Gastrocnemius medialis (tissue), 4 donors: ENCODE measurements around the gene MAN1B1. TPM values are rescaled to one million over a fixed set of nuclear protein-coding genes. Genes with fewer than 3 reads are reported as not detected.

Experiments
- ATAC-seq, 2 donors: fragments of 150-250 bp; one replicate each; pipeline ENCODE4 v1.9.1; 2016
- DNase-seq, 2 donors: peaks; one replicate each; pipeline ENCODE4 v3.0.0-alpha.2; 2019
- H3K27ac ChIP-seq, 4 donors: fragments of 200-600 bp; sonication (generic); 1 replicate in 1 of 4; 2 replicates in 3 of 4; pipeline ENCODE4 v1.5.1; 2016 to 2018; ENCODE audit warnings: mild to moderate bottlenecking in 2 of 4, moderate library complexity in 1 of 4
- H3K27me3 ChIP-seq, 3 donors: fragments of 200-600 bp; sonication (generic) in 2 of 3; 1 replicate in 1 of 3; 2 replicates in 2 of 3; pipeline versions ENCODE4 v1.5.1 to v1.6.0; 2016 to 2019; ENCODE audit warnings: mild to moderate bottlenecking in 1 of 3, moderate library complexity in 1 of 3
- H3K36me3 ChIP-seq, 2 donors: fragments of 200-600 bp; sonication (generic) in 1 of 2; one replicate each; pipeline ENCODE4 v1.5.1; 2017 to 2018
- H3K4me1 ChIP-seq, 2 donors: fragments of 200-600 bp; sonication (generic) in 1 of 2; one replicate each; pipeline ENCODE4 v1.5.1; 2016 to 2017; ENCODE audit warnings: mild to moderate bottlenecking in 2 of 2
- H3K4me3 ChIP-seq, 4 donors: fragments of 200-600 bp; sonication (generic) in 3 of 4; 1 replicate in 1 of 4; 2 replicates in 3 of 4; pipeline ENCODE4 v1.5.1; 2016 to 2019; ENCODE audit warnings: mild to moderate bottlenecking in 2 of 4
- H3K9me3 ChIP-seq, 3 donors: fragments of 200-600 bp; sonication (generic) in 2 of 3; 1 replicate in 1 of 3; 2 replicates in 2 of 3; pipeline ENCODE4 v1.5.1; 2016 to 2019
- POLR2A ChIP-seq, 2 donors: fragments of 450-650 bp; IDR thresholded peaks; one replicate each; pipeline ENCODE4 v1.6.1; 2017; ENCODE audit warnings: antibody characterized with exemption in 2 of 2, mild to moderate bottlenecking in 2 of 2, moderate library complexity in 2 of 2
- in situ Hi-C, 4 donors: fragments of 200-750 bp; cut with MboI; loops; one replicate each; pipeline versions ENCODE4 v1.15.0 to v1.8.0; 2017; ENCODE audit warnings: low sequenced_read_pairs in 4 of 4
- intact Hi-C: fragments of 100-400 bp; cut with DNase I; formaldehyde crosslinking; loops from one replicate; pipeline ENCODE4 v1.15.1; 2023; ENCODE audit warnings: low total_unique reads
- total RNA-seq, 4 donors: library from RNA; depleted of rRNA; stranded (reverse); fragments of >200 nt; gene quantifications; one replicate each; pipeline versions ENCODE4 v1.1.0 to v1.2.3, GENCODE V29; 2016
- TF ChIP-seq, protein P1 (sequence below), 5 experiments: fragments of 450-650 bp in 3 of 5; fragments of 200-600 bp in 2 of 5; sonication (generic) in 2 of 5; IDR thresholded peaks in 4 of 5; conservative IDR thresholded peaks in 1 of 5; 1 replicate in 4 of 5; 2 replicates in 1 of 5; pipeline ENCODE4 v1.5.1; 2016 to 2019; ENCODE audit warnings: antibody characterized with exemption in 5 of 5, mild to moderate bottlenecking in 3 of 5, moderate library complexity in 3 of 5

Gene MAN1B1
- total RNA-seq, 4 donors from 2014 or later, result 15.9 to 31.9 (median 21.1) TPM

GRCh38 chr9:137113385-137114159, 26.8 kb downstream of the MAN1B1 start:
- Histone ChIP-seq H3K27me3 (no peaks in the 10 kb centered on the region), H3K4me1 (peaks cover 6 to 9% of the 10 kb centered on the region in 2 donors), H3K4me3 (peak overlapping the region in 2 of 4 donors; percentile 31 to 76), H3K9me3 (no peaks in the 10 kb centered on the region), H3K36me3 (peaks cover 0 to 40% of the 10 kb centered on the region in 2 donors), H3K27ac (no peak overlapping the region)
- TF ChIP-seq, protein P1, sequence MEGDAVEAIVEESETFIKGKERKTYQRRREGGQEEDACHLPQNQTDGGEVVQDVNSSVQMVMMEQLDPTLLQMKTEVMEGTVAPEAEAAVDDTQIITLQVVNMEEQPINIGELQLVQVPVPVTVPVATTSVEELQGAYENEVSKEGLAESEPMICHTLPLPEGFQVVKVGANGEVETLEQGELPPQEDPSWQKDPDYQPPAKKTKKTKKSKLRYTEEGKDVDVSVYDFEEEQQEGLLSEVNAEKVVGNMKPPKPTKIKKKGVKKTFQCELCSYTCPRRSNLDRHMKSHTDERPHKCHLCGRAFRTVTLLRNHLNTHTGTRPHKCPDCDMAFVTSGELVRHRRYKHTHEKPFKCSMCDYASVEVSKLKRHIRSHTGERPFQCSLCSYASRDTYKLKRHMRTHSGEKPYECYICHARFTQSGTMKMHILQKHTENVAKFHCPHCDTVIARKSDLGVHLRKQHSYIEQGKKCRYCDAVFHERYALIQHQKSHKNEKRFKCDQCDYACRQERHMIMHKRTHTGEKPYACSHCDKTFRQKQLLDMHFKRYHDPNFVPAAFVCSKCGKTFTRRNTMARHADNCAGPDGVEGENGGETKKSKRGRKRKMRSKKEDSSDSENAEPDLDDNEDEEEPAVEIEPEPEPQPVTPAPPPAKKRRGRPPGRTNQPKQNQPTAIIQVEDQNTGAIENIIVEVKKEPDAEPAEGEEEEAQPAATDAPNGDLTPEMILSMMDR (IDR thresholded peaks at IDR 0.05 in 4 of 5, conservative IDR thresholded peaks at IDR 0.05 in 1 of 5), result no peak
- TF ChIP-seq POLR2A (IDR thresholded peaks at IDR 0.05), result no peak
- ATAC-seq (no peak), DNase-seq (no peak)
- in situ Hi-C loops, result loop anchor here in 2 of 4 donors (10.0 kb wide), 1 partner anchor 121 kb away; the partner anchor contains the start of gene SLC34A3 (in 2 of the 2)
- intact Hi-C loops, result loop anchor here (2.0 kb wide), 1 partner anchor 27 kb away; the partner anchor contains the start of gene MAN1B1

DNA sequence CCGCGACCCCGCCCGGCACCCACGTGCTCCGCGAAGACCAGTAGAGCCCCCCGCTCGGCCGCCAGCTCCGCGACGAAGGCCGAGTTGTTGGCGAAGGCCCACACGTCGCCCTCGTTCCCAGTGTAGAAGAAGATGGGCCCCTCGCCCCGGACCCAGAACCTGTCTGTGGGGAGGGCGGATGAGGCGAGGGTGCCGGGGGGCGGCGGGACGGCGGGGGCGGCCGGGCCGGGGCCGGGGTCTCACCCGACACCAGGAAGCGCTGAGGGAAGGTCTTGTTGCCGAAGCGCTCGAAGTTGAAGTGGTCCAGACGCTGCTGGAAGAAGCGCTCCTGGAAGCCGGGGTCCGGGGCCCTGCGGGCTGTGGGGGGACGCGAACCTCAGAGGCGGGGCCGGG, 27.4 kb downstream of the MAN1B1 start:
- intact Hi-C loops, result loop anchor here (2.0 kb wide), 1 partner anchor 27 kb away; the partner anchor contains the start of gene MAN1B1
- Histone ChIP-seq H3K27ac (peak overlapping the region; percentile 50 to 72 (median 64)), H3K36me3 (peaks cover 0 to 33% of the 10 kb centered on the region in 2 donors), H3K4me1 (peaks cover 6 to 9% of the 10 kb centered on the region in 2 donors), H3K4me3 (peak overlapping the region; percentile 76 to 97 (median 92)), H3K9me3 (no peaks in the 10 kb centered on the region), H3K27me3 (no peaks in the 10 kb centered on the region)
- ATAC-seq (peak; percentile 6 to 44), DNase-seq (no peak)
- no peak for TF ChIP-seq POLR2A (IDR thresholded peaks at IDR 0.05)
- TF ChIP-seq, protein P1 (IDR thresholded peaks at IDR 0.05 in 4 of 5, conservative IDR thresholded peaks at IDR 0.05 in 1 of 5), result no peak
- in situ Hi-C loops, result loop anchor here in 2 of 4 donors (10.0 kb wide), 1 partner anchor 121 kb away; the partner anchor contains the start of gene SLC34A3 (in 2 of the 2)

- H3K27me3 ChIP-seq, result no peaks in the 10 kb centered on the region
- TF ChIP-seq, protein P1 (IDR thresholded peaks at IDR 0.05 in 4 of 5, conservative IDR thresholded peaks at IDR 0.05 in 1 of 5), result peak in 1 of 5 experiments; percentile 22
- TF ChIP-seq POLR2A (IDR thresholded peaks at IDR 0.05), result peak; percentile 51 to 52
- peak within 1 kb of the TSS; percentile 50 to 72 (median 64) for H3K27ac ChIP-seq
- intact Hi-C loops, result loop anchor here (1.0 to 2.0 kb wide), 2 partner anchors 28 to 73 kb away; partner anchors contain the start of genes ANAPC2, MAN1B1 and SSNA1
- peak; percentile 53 to 67 for DNase-seq
- in situ Hi-C loops, result loop anchor here in 2 of 4 donors (10.0 kb wide), 1 partner anchor 120 kb away; the partner anchor contains the start of gene SLC34A3 (in 2 of the 2)
- ATAC-seq, result peak; percentile 91 to 93
- peaks cover 6 to 9% of the 10 kb centered on the region in 2 donors for H3K4me1 ChIP-seq
- peaks cover 0 to 27% of the 10 kb centered on the region in 2 donors for H3K36me3 ChIP-seq
- peak within 1 kb of the TSS; percentile 76 to 97 (median 92) for H3K4me3 ChIP-seq
- H3K9me3 ChIP-seq, result no peaks in the 10 kb centered on the region
Observed at GRCh38 chr9:137114613-137115393, 28.0 kb downstream of the MAN1B1 start, which contains the start of gene DPP7. Gene DPP7 (minus strand): TSS chr9:137114733. CDS start chr9:137114713, 20 bp downstream.

- ATAC-seq (no peak), DNase-seq (no peak)
- Histone ChIP-seq H3K27ac (no peak overlapping the region), H3K4me3 (peak overlapping the region in 3 of 4 donors; percentile 76 to 97 (median 87)), H3K27me3 (no peaks in the 10 kb centered on the region), H3K9me3 (no peaks in the 10 kb centered on the region), H3K4me1 (peaks cover 6 to 9% of the 10 kb centered on the region in 2 donors), H3K36me3 (peaks cover 0 to 20% of the 10 kb centered on the region in 2 donors)
- in situ Hi-C loops (loop anchor here in 2 of 4 donors (10.0 kb wide), 1 partner anchor 119 kb away; the partner anchor contains the start of gene SLC34A3 (in 2 of the 2)), intact Hi-C loops (loop anchor here (1.0 to 2.0 kb wide), 2 partner anchors 29 to 73 kb away; partner anchors contain the start of genes ANAPC2, MAN1B1 and SSNA1)
- TF ChIP-seq, protein P1 (IDR thresholded peaks at IDR 0.05 in 4 of 5, conservative IDR thresholded peaks at IDR 0.05 in 1 of 5), result no peak
- TF ChIP-seq POLR2A (IDR thresholded peaks at IDR 0.05), result no peak
Observed at GRCh38 chr9:137115394-137116026, 28.7 kb downstream of the MAN1B1 start.
